Left colon (tissue), 2 donors: ENCODE results near the gene KATNB1. TPM values are rescaled to one million over a fixed set of nuclear protein-coding genes. Genes with fewer than 3 reads are reported as not detected.
A peak's percentile ranks its signal among the peaks of the same experiment; 100 is the strongest.
"Not testable (repeated sequence)": the region's sequence is repeated elsewhere in the genome, so short reads cannot be mapped to it uniquely, and the experiment has no call there.

ENCODE experiments used
- ATAC-seq: fragments of 200-7000 bp; cut with Tn5 transposase; one replicate; pipeline ENCODE4 v1.9.1; 2020; ENCODE audit warnings: mild to moderate bottlenecking, moderate library complexity
- DNase-seq, 2 donors: peaks; one replicate each; pipeline ENCODE4 v3.0.0-alpha.2; 2020
- intact Hi-C, 2 donors: fragments of 100-400 bp; cut with DNase I in 1 of 2; cut with micrococcal nuclease in 1 of 2; formaldehyde crosslinking; loops; one replicate each; pipeline versions ENCODE4 v1.11.2 to v1.14.0; 2022; cut with DNase I, micrococcal nuclease
- total RNA-seq, 2 donors: library from RNA; stranded (reverse); fragmentation: NEBNext Ultra II Directional; extraction: Animal tissue kit (Norgen Biotek cat#: 25700); gene quantifications; one replicate each; pipeline ENCODE4 v1.2.1, GENCODE V29; 2021
- donor health status: DM: no; HTN: no; CAD: no.
- donor health status: DM: yes; HTN: yes; CAD: no.

KATNB1 gene
- total RNA-seq, 2 donors from 2014 or later, result 17.2 to 18.1 TPM

GRCh38 chr16:57721356-57722209 lies 14.0 kb upstream of the KATNB1 start:
- intact Hi-C loops, result no loop called here
- no peak for DNase-seq
- no peak for ATAC-seq

- no peak for ATAC-seq
- intact Hi-C loops, result no loop called here
- no peak for DNase-seq
Observed at GRCh38 chr16:57722210-57722499, 13.4 kb upstream of the KATNB1 start.

GRCh38 chr16:57722651-57723050 lies 12.9 kb upstream of the KATNB1 start:
- DNase-seq (no peak), ATAC-seq (no peak)
- intact Hi-C loops, result no loop called here

GRCh38 chr16:57723170-57723569 lies 12.4 kb upstream of the KATNB1 start:
- ATAC-seq (no peak), DNase-seq (no peak)
- intact Hi-C loops, result no loop called here

- intact Hi-C loops, result no loop called here
- ATAC-seq (no peak), DNase-seq (peak in 1 of 2 donors; percentile 21)
Observed at GRCh38 chr16:57724531-57724930, 11.0 kb upstream of the KATNB1 start.

GRCh38 chr16:57725151-57725550 lies 10.4 kb upstream of the KATNB1 start:
- intact Hi-C loops, result no loop called here
- no peak for DNase-seq

DNA sequence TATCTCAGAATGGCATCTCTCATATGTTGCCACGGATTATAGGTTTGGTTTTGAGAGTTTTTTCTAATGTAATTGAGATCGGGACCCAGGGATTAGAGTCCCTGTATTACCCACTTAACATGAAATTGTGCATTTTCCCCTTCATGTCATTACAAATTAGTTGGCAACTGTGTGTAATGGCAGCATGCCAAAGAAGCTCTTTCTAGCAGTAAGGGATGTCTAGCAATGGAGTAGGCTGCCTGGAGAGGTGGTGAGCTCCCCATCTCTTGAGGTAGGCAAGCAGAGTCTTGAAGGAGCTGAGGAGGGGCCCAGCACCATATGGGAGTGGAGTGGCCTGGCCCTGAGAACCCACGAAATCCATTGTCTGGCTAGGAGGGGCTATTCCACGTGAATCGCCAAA lies 10.0 kb upstream of the KATNB1 start:
- no peak for DNase-seq
- ATAC-seq, result no peak
- intact Hi-C loops, result no loop called here

More at GRCh38 chr16:57725151-57725550, 10.4 kb upstream of the KATNB1 start:
- no peak for ATAC-seq

DNA sequence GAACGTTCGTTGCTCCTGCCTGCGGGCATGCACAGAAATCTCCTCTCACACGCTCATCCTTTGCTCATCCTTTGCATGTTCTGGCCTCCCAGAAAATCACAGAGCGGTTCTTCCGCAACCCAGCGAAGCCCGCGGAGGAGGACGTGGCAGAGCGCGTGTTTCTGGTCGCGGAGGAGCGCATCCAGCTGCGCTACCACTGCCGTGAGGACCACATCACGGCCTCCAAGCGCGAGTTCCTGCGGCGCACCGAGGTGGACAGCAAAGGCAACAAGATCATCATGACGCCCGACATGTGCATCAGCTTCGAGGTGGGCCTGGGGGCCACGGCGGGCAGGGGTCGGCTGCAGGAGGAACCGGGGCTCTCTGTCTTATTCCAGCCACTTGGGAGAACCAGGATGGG lies 9.6 kb upstream of the KATNB1 start:
- ATAC-seq (no peak), DNase-seq (no peak)
- intact Hi-C loops, result no loop called here

DNA sequence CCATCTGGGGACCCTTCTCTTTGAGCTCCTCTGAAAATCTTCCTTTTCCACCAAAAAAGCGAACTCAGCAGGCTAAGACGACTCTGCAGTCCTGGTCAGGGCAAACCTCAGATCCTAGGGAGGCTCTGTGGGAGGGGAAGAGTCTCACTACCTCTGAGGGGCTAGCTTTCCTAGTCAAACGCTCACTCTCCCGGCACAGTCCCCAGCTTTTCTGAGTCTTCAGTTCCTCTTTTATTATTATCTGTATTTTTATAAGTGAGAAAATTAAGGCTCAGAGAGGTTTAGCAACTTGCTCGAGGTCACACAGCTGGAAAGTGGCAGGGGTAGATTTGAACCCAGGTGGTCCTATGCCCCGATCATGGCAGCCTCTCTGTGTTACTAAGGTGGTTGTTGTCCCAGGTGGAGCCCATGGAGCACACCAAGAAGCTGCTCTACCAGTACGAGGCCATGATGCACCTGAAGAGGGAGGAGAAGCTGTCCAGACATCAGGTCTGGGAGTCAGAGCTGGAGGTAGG lies 9.1 kb upstream of the KATNB1 start:
- intact Hi-C loops, result no loop called here
- DNase-seq (peak in 1 of 2 donors; percentile 21), ATAC-seq (no peak)

GRCh38 chr16:57727610-57728009 lies 8.0 kb upstream of the KATNB1 start:
- intact Hi-C loops, result no loop called here
- DNase-seq (no peak), ATAC-seq (no peak)

GRCh38 chr16:57728336-57729181 lies 7.0 kb upstream of the KATNB1 start:
- DNase-seq (no peak), ATAC-seq (no peak)
- intact Hi-C loops, result no loop called here

DNA sequence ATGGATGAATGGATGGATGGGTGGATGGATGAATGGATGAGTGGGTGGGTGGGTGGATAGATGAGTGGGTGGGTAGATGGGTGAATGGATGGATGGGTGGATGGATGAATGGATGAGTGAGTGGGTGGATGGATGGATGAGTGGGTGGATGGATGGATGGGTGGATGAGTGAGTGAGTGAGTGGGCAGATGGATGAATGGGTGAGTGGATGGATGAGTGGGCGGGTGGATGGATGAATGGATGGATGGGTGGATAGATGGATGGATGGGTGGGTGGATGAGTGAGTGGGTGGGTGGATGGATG lies 6.4 kb upstream of the KATNB1 start:
- intact Hi-C loops, result no loop called here
- no peak for DNase-seq
- ATAC-seq, result no peak

GRCh38 chr16:57729852-57730251 lies 5.7 kb upstream of the KATNB1 start:
- intact Hi-C loops, ATAC-seq, DNase-seq: not testable (repeated sequence)

DNA sequence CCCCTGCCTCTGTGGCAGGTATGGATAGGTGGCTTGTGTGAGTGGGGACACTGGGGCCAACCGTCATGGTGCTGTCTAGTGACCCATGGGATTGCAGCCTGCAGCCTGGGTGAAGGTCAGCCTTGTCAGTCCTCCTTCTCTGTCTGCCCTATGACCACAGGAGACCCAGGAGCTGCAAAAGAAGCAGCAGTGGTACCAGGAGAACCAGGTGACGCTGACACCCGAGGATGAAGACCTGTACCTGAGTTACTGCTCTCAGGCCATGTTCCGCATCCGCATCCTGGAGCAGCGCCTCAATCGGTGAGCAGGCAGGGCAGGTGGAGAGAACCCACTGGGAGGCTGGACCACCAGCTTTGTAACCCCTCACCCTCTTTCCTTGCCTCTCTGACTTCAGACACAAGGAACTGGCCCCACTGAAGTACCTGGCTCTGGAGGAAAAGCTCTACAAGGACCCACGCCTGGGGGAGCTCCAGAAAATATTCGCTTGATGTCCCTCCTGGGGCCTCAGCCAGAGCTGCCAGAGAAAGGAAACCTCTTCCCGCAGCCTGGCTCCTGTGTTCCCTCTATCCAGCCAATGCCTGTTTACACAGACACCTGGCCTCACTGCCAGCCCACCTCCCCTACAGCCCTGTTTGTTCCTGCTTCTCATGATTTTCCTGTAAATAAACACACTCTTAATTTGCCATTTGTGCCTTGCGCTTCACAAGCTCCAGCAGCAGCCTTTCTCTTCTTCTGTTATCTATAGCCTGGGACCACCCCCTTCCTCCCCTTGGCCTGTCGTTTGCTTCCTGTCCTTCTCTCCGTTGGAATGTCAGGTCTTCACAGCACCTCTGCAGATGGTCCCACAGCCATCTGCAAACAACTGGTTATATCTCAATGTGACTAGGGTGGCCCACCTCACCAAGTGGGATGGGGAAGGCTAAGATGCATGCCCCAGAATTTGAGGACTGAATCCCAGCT lies 4.5 kb upstream of the KATNB1 start:
- DNase-seq, result no peak
- ATAC-seq, result no peak
- intact Hi-C loops, result no loop called here

GRCh38 chr16:57732037-57732436 lies 3.5 kb upstream of the KATNB1 start:
- ATAC-seq (no peak), DNase-seq (no peak)
- intact Hi-C loops, result no loop called here

- no peak for ATAC-seq
- no peak for DNase-seq
- intact Hi-C loops, result no loop called here
Observed at GRCh38 chr16:57732714-57733113, 2.9 kb upstream of the KATNB1 start.

DNA sequence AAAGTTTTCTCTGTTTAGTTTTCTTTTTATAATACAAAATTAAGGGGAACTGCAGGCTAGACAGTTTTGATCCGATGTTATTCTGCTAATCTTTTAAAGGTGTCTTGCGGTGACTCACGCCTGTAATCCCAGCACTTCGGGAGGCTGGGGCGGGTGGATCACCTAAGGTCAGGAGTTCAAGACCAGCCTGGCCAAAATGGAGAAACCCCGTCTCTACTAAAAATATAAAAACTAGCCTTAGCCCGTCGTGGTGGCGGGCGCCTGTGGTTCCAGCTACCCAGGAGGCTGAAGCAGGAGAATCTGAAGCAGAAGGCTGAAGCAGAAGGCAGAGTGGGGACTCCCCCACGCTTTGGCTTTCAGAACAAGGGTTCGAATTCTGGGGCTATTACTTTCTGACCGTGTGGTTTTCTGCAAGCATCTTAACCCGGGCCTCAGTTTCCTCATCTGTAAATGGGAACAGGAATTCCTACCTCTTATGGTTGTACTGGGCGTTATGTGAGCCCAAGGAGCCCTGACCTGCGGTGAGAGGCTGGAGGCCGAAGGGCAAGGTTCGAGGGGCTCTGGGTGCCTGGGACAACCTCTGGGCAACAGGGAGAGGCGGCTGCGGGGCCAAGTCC lies 1.2 kb upstream of the KATNB1 start:
- DNase-seq (no peak), ATAC-seq (peak; percentile 3)
- intact Hi-C loops, result no loop called here

DNA sequence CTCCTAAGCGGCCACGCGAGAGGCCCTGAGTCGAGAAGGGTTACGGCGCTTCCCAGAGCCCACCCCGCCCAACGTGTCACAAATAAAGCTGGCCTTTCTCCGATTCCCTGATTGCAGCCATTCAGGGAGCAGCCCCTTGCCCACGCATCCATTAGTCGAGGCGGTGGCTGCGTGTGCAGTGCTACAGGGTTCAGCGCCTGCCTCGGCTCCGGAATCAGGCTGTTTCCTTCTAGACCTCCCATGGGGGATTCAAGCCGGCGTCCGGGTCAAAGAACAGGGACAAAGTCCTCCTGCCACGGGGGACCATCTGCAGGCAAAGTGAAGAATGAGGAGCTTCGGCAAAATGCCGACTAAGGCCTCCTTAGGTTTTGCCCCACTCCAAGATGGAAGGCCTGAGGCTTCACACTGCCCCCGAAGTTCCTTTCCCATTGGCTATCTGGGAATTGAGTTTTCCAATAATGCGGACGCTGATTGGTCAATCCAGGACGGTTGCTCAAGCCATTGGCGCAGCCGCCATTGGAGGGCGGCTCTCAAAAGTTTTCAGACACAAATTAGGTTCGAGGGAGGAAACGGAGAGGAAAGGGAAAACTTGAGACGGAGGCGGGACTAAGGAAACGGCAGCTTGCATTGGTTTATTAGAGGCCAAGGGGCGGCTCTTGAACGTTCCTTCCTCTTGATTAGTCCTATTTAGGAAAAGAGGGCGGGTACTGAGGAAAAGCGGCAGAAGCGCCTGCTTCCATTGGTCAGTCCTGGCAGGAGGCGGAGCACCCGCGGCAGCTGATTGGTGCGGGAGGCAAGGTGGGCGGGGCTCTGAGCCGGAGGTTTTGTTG lies 430 bp upstream of the KATNB1 start:
- intact Hi-C loops, result no loop called here
- DNase-seq, result peak; percentile 98 to 99
- ATAC-seq, result peak; percentile 88
